Superior temporal gyrus (tissue), 1 donor: ENCODE data around the gene ERH.
A peak's percentile ranks its signal among the peaks of the same experiment; 100 is the strongest.
"Not testable (repeated sequence)": the region's sequence is repeated elsewhere in the genome, so short reads cannot be mapped to it uniquely, and the experiment has no call there.

ENCODE experiments used
- DNase-seq: peaks from one replicate; pipeline ENCODE4 v3.0.0-alpha.2; 2016; ENCODE audit errors: extremely low spot score

The ERH gene

GRCh38 chr14:69398053-69398817 is at the start of gene ERH, which contains the start of gene SLC39A9:
ERH (minus strand) TSS chr14:69398299; CDS start chr14:69398233, 66 bp downstream.
SLC39A9 (plus strand) TSS chr14:69398692; CDS start chr14:69399370, 678 bp downstream.
- peak; percentile 100 for DNase-seq

- DNase-seq = no peak
Observed at GRCh38 chr14:69443296-69443805, 45.3 kb upstream of the ERH start.

- no peak for DNase-seq
Observed at GRCh38 chr14:69441948-69442347, 43.8 kb upstream of the ERH start.

DNA sequence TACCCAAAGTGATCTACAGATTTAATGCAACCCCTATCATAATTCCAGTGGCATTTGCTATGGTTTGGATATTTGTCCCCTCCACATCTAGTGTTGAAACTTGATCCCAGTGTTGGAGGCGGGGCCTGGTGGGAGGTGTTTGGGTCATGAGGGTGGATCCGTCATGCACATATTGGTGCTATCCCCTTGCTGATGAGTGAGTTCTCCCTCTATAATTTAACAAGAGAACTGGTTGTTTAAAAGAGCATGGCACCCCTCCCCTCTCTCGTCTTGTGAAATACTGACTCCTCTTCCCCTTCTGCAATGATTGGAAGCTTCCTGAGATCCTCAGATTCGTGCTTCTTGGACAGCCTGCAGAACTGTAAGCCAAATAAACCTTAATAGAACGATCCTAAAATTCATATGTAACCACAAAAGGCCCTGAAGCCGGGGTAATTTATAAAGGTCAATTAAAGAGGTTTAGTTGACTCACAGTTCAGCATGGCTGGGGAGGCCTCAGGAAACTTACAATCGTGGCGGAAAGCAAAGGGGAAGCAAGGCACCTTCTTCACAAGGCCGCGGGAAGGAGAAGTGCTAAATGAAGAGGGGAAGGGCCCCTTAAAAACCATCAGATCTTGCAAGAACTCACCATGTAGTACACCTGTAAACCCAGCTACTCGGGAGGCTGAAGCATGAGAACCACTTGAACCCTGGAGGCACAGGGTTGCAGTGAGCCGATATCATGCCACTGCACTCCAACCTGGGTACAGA is 41.6 kb upstream of the ERH start:
- DNase-seq = no peak

DNA sequence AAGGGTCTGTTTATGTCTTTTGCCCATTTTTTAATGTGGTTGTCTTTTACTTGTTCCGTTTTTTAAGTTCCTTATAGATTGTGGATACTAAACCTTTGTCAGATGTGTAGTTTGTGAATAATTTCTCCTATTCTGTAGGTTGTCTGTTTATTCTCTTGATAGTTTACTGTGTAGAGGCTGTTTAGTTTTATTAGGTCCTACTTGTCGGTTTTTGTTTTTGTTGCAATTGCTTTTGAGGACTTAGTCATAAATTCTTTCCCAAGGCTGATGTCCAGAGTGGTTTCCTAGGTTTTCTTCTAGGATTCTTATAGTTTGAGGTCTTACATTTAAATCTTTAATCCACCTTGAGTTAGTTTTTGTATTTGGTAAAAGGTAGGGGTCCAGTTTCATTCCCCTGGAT is 34.3 kb upstream of the ERH start:
- DNase-seq = no peak

DNA sequence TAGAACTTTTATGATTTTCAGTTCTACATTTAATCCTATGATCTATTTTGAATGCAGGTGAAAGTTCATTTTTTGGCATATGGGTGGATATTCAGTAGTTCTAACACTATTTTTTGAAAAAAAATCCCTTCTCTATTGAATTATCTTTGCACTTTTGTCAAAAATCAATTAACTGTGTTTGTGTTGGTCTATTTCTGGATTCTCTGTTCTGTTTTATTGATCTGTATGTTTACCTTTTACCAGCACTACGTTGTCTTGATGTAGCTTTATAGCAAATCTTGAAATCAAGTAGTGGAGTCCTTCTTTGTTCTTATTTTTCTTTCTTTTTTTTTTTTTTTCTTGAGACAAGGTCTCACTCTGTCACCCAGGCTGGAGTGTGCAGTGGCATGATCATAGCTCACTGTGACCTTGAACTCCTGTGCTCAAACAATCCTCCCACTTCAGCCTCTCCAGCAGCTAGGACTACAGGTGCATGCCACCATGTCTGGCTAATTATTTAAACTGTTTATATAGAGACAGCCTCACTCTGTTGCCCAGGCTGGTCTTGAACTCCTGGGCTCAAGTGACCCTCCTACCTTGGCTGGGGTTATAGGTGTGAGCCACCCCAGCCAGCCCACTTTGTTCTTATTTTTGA is 32.3 kb upstream of the ERH start:
- DNase-seq = no peak

- no peak for DNase-seq
Observed at GRCh38 chr14:69429643-69430042, 31.5 kb upstream of the ERH start.

- no peak for DNase-seq
Observed at GRCh38 chr14:69428289-69428998, 30.3 kb upstream of the ERH start.

GRCh38 chr14:69427596-69427995 is 29.5 kb upstream of the ERH start:
- no peak for DNase-seq

DNA sequence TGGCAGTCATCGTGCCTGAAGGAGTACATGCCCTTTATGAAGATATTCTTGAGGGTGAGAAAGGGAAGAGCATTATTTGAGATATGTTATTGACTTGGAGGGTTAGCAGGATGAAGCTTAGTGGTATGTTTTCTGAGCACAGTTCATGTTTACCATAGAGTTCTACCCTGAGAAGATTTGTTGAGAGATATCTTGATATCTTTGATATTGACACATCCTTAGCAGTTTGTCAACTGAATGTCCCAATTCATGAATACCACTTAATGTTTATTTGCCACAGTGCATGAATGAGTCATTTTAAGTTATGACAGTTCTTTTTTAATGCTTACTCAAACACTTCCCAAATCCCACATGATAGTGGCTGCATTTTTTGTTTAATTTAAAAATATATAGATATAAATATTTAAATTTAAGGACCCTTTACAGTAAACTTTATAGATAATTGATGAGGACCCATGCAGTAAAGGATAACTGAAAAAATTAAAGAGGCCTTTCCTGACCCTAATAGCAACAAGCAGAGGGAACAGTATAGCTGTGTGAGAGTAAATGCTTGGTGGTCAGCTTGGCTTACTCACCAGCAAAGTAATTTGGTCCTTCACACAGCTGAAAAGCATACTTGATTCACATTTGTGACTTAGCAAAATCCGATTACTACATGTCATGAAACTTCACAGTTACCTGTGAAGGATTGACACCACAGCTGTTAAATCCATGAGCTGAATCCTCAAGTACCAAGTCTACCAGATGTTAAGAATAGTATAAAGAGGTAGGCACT is 26.2 kb upstream of the ERH start:
- no peak for DNase-seq

- no peak for DNase-seq
Observed at GRCh38 chr14:69423279-69423678, 25.2 kb upstream of the ERH start.

DNA sequence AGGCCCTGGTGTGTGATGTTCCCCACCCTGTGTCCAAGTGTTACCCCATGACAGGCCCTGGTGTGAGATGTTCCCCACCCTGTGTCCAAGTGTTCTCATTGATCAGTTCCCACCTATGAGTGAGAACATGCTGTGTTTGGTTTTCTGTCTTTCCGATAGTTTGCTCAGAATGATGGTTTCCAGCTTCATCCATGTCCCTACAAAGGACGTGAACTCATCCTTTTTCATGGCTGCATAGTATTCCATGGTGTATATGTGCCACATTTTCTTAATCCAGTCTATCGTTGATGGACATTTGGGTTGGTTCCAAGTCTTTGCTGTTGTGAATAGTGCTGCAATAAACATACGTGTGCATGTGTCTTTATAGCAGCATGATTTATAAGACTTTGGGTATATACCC is 18.0 kb upstream of the ERH start:
- DNase-seq = not testable (repeated sequence)

GRCh38 chr14:69413483-69413882 is 15.4 kb upstream of the ERH start:
- DNase-seq = no peak

DNA sequence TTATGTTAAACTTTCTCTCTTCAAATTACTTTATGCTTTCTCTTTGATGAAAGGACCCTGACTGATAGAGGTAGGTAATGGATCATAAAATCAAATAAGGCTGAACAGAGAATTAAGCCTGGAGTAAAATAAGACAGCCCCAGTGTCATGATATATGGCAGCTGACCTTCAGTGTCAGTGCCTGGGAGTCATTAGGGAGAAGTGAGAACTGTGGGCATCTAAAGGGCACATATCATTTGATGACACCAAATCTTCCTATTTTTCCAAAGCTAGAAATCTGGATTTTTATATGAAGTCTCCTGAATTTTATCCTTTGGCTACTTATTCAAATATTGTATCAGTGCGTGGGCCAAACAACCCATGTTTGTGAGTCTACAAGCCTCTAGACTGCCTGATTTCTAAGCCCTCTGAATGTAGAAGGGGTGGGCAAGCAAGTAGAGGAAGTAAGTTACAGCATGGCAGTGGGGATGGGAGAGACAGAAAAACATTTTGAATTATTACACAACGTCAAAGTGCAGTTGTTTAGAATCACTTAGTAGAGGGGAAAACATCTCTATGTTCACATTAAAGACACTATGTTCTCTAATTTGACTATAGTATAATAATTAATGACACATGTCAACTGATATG is 10.3 kb upstream of the ERH start:
- DNase-seq = no peak

- DNase-seq = no peak
Observed at GRCh38 chr14:69405762-69406161, 7.7 kb upstream of the ERH start.

- no peak for DNase-seq
Observed at GRCh38 chr14:69404883-69405282, 6.8 kb upstream of the ERH start.

GRCh38 chr14:69404478-69404877 is 6.4 kb upstream of the ERH start:
- DNase-seq = no peak

GRCh38 chr14:69401841-69402240 is 3.7 kb upstream of the ERH start:
- no peak for DNase-seq

- no peak for DNase-seq
Observed at GRCh38 chr14:69400154-69400553, 2.1 kb upstream of the ERH start.

DNA sequence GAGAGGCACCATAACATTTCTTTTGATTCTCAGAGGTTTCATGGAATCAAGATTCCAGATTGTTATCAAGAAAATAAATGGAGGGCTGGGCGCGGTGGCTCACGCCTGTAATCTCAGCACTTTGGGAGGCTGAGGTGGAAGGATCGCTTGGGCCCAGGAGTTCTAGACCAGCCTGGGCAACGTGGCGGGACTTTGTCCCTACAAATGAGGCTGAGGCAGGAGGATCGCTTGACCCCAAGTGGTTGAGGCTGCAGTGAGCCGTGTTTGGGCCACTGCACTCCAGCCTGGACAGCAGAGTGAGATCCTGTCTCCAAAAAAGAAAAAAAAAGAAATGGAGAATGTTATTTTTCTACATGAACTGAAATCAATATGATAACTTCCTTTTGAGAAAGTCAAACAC is 1.7 kb upstream of the ERH start:
- DNase-seq = no peak

- DNase-seq = no peak
Observed at GRCh38 chr14:69398818-69399210, 715 bp upstream of the ERH start.
